Measurements from ENCODE around the gene LRCH1. TPM values are rescaled to one million over a fixed set of nuclear protein-coding genes. Genes with fewer than 3 reads are reported as not detected.

Gene LRCH1
- total RNA-seq, 1 donor from 2014 or later: 11.0 TPM

DNA sequence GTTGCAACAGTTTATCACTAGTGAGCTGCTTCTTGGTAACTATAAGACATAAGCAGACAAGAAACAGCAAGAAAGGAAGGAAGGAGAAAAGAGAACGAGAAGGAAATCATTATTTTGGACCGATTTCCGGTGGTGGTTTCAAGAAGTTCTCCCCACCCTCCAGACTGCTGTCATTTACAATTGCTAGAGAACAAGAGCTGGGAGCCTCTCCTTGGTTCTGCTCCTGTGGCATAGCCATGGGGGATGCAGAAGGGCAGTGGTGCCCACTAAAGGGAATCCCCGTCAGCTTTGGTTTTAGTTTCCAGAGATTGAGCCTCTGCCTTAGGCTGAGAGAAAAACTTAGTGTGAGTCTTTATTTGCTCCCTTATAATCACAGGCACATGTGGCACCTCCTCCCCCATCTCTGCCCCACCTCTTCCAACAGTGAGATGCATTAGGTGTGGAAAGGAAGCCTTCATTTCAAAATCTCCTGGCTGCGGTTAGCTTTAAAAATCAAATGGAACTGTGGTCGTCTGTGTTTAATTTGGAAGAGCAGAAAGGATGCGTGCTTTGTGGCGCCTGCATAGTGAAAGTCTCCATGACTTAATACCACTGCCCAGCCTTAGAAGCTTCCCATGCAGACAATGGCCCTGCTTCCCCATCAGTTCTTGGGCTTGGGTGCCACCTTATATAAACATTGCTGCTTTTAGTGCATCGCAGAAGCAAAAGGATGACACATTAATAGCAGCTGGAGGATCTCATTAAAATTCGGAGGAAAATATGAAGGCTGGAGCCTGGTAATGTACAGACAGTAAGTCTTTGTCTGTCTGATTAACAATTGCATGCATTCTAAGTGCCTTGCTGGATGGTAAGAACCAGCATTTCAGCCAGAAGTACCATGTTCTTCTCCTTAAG lies 25.0 kb downstream of the LRCH1 start:
- DNase-seq (no peak), ATAC-seq (ENCODE audit: poor library complexity) (no peak)
- intact Hi-C loops (cut with DNase I): no loop called here

DNA sequence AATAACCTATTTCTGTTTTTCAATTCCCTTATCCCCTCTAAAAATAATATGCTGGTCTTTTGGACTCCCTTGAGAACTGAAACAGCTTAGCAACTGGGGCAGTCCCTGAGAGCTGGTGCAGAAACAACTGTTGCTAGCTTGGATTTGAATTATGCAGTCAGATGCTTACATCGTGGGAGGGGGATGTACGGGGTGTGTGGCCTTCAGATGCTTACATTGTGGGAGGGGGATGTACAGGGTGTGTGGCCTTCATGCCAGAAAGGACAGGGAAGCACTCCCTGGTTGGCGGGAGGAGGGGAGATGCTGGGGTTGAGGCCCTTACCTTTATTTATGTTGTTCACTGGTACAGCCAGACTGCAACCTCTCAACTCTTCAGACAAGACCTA lies 25.6 kb downstream of the LRCH1 start:
- no peak for DNase-seq
- ATAC-seq (ENCODE audit: poor library complexity): no peak
- intact Hi-C loops (cut with DNase I): no loop called here

DNA sequence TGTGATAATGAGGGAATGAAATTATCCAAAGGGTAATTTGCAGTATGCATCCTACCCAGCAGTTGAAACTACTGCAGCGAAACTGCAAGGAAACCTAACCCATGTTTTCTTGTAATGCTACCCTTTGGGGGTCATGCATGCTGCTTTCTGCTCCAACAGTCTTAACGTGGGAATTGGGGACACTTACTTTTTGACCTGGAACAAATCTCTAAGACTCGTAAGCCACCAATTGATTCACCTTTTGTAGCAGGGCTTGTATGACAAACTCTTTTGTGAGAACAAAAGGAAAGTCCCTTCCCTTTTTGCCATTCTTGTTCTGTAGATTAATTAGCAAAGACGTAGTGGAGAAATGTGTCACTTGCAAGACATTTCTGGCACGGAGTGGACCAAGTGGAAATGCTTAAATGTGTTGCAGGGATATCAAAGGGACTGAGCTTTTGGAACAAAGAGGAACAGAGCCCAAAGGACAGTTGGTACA lies 27.4 kb downstream of the LRCH1 start:
- ATAC-seq (ENCODE audit: poor library complexity) (no peak), DNase-seq (no peak)
- intact Hi-C loops (cut with DNase I): no loop called here

DNA sequence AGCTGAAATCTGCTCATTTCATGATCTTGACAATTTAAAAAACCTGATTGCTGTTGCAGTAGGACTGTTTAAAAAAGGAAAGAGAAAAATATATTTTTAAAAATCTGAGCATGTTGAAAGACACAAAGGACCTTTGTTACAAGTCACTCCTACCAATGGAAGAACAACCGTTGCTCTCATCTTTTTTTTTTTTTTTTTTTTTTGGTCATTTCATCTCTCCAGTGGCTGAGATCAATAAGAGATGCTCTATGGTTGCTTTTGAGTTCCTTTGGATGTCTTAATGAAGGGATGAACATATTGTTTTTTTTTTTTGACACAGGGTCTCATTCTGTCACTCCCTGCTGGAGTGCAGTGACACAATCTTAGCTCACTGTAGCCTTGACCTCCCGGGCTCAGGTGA lies 29.2 kb downstream of the LRCH1 start:
- intact Hi-C loops (cut with DNase I): no loop called here
- ATAC-seq (ENCODE audit: poor library complexity) (no peak), DNase-seq (no peak)

DNA sequence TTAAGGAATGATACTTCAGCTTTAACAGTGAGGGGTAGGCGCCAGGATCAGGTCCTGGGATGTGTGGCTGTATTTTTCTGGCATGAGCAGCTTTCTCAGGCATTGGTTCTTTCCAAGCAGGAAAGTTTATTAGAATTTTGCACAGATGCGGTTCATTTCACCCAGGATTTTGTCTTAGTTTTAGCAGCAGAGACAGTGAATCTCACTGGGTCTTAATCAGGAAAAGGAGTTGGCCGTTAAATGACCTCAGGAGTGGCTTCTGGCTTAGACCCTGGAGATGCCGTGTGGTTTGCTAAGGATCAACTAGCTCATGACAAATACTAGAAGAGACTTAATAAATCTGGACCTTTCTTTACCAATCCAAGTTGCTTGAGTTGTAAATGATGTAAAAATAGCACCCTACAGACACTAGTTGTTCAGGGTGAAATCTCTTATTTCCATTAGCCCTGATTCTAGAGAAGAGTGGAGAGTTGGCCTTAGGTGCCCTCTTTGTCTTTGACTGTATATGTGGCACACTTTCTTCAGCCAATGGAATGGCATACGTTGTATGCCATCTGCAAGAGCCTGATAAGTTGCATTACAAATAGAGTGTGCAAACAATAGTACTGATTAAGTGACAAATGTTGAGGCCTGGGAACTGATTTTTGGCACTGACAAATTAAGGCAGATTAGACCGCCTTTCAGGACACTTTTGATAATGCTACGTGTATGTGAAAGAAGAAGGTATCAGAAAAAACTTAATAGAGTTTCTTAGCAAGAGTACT lies 34.0 kb downstream of the LRCH1 start:
- intact Hi-C loops (cut with DNase I): no loop called here
- no peak for ATAC-seq (ENCODE audit: poor library complexity)

DNA sequence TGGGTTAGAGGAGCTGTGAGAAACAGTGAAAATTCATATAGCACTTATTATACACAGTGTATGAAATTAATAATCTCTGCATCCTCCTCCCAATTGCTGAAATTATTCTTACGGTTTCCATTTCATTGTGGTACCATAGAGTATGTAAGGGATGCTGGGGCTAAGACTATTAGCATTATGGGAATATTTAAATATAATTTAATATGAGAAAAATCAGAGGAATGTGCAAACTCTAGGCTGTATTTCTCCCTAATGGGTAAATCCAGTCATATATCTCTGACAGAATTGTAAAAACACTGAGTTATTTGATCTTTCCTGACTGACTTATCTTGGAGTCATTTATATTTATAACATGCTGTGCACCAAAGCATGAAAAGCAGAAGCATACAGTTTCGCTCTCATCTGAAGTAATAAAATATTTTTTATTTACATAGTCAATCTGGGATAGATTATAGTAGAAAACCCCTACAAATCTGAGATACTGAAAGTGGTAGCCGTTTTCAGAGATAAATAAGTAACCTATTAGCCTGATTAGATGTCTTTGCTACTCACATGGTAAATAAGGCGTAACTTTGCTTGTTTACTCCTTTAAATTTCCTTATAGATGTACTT lies 34.9 kb downstream of the LRCH1 start:
- intact Hi-C loops (cut with DNase I): no loop called here
- ATAC-seq (ENCODE audit: poor library complexity) (no peak), DNase-seq (no peak)

More for the DNA sequence above, 34.0 kb downstream of the LRCH1 start:
- no peak for DNase-seq

DNA sequence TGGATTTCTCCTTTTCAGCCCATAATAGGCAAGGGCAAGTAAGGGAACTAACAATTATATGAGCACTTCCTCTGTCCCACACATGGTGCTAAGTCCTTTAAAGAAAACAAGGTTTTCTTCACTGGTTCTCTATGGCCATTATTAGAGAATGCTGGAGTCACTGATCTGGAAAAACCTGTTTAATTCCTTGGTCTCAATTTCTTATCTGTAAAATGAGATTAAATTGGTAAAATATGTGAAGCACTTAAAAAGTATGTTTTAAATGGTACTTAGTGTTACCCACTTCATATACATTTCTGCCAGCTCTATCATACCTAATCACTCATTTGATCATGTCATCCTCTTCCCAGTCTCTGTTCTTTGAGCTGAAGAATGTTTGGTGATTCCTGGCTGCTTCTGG lies 39.4 kb downstream of the LRCH1 start:
- DNase-seq (no peak), ATAC-seq (ENCODE audit: poor library complexity) (no peak)
- intact Hi-C loops (cut with DNase I): no loop called here

DNA sequence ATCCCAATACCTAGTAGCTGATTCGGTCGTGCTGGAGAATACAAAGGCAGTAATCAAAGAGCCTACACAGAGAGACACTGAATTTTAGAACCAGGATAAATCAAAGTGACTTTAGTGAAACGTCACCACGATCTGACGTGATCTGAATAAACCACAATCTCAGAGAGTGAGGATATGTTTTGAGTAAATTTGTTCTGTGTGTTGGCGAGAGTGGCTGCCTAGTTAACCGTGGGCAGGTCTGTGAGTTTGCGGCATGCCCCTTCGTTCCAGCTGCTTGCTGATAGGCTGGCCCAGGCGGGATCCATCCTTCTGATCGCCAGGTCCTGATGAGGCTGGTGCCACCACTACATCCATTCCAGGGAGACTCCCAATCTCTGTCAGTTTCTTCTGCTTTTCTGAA lies 40.4 kb downstream of the LRCH1 start:
- DNase-seq (no peak), ATAC-seq (ENCODE audit: poor library complexity) (no peak)
- intact Hi-C loops (cut with DNase I): no loop called here

DNA sequence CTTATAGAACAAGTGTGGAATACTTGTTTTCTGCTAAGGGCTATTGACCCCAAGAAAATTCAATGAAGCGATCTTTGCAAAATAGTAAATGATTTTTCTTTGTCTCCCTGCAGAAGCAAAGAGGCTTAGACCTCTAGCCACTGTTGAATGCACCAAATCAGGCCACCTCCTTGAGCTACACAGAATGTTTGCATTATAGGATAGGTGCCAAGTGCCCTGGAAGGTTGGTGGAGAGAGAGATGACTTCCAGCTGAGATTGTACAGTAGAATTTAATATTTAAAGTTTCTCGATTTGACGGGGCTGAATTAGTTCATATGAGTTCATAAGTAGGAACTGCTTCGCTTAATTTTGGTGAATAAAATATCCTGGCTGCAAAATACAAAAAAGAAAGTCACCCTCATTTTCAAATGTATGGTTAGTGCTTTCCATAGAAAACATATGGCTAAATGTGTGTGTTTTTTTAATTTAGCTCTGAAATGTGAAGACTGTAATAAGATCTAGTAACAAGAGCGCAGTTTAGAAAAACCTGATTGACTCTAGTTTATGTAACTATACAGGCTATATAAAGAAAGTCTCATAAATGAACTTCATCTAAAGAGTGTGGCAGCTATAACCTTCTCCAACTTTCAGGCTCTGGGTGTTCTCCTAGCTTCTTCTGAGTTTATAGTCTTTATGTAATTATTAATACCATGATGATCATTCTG lies 41.6 kb downstream of the LRCH1 start:
- intact Hi-C loops (cut with DNase I): no loop called here
- DNase-seq (no peak), ATAC-seq (ENCODE audit: poor library complexity) (no peak)

DNA sequence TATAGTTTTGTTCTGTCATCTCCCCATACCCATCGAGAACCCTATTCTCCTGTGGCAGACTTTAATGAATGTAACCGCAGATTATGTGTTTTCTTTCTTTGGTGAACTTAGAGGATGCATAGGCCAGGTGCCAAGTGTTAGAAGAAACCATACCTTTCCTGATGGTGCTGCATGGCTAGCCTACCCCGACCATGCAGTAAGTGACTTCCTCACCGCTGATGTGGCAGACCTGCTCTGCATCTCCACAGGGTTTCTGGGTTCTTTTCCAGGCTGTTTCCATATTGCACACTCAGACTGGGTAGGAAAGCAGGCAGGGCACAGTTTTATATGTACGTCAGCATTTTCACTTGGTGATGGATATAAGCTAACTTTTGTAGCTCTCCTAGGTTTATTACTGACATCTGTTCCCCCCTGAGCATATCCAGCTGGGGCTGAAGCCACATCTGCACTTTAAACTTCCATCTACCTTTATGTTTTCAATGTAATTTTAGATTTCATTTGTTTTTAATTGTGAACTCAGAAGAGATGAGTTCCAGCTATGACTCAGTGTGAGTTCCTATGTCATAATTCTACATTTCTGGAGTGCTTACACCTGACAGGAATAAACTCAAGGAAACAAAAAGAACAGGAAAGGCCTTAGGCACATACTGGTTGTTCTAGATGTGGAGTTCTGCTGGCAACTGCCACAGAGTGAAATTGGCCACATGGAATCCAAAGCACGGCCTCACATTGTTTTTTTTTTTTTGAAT lies 42.3 kb downstream of the LRCH1 start:
- peak; percentile 52 for ATAC-seq (ENCODE audit: poor library complexity)
- intact Hi-C loops (cut with DNase I): no loop called here
- no peak for DNase-seq

DNA sequence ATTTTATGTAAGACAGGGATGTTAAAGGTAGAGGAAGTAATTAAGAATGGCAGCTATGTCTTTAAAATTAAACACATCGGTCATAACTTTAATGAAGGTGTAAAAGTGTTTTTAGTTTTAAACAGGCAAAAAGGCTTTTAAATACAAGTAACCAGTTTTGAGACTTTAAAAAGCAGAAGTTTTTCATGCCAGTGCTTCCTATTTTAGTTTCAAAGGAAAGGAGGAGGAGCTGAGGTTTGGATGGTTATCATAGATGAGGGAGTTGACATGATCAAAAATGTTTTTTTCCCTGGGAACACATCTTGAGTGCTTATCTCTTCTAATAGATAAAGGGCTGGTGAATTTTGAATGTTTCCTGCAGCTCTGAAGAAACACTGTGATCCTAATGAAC lies 42.9 kb downstream of the LRCH1 start:
- ATAC-seq (ENCODE audit: poor library complexity): no peak
- intact Hi-C loops (cut with DNase I): no loop called here
- DNase-seq: no peak

DNA sequence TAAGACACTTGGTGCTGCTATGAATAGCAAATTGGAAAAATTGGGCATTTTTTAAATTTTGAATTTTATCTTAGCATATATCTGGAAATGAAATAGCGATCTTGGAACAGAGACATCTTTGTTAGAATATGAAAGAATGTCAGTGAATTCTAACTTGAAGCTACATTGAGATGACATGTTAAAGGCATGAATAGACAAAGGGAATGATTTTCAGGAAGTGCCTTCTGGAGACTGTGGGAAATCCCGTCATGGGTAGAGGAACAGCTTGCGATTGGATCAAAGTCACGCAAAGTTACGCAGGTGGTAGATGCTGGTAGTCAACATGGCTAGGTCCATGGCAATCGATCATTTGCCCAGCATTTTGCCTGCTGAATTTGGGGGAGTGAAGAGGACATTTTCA lies 43.5 kb downstream of the LRCH1 start:
- intact Hi-C loops (cut with DNase I): no loop called here
- ATAC-seq (ENCODE audit: poor library complexity): no peak
- no peak for DNase-seq

DNA sequence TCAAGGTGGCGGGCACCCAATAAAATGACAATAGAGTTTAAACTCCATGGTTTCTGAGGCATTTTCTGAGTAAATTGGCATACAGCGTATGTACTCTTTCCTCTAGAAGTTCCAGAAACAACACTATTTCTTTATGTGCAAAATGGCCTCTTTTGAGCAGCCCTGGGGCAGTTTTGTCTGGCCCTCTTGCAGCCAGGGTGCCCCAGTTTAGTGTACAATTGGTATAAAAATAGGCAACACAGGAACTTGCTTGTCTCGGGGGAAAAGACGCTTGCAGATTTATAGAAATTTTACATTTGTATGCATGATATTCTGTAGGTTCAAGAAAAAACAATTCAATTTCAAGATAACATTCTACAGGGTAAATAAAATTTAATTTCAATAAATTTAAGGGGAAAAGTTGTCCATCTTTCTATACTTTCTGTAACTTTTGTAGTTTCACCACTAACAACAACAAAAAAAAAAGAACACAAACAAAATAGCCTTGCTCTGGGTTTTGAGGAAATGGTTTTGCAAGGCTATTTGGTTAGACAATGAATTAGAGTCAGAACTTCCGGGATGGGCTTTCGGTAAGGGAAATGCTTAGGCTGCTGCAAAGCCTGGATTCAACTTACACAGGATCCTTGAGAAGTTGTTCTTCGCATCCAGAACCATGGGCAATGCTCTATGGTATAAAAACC lies 45.3 kb downstream of the LRCH1 start:
- no peak for ATAC-seq (ENCODE audit: poor library complexity)
- intact Hi-C loops (cut with DNase I): no loop called here
- DNase-seq: no peak

DNA sequence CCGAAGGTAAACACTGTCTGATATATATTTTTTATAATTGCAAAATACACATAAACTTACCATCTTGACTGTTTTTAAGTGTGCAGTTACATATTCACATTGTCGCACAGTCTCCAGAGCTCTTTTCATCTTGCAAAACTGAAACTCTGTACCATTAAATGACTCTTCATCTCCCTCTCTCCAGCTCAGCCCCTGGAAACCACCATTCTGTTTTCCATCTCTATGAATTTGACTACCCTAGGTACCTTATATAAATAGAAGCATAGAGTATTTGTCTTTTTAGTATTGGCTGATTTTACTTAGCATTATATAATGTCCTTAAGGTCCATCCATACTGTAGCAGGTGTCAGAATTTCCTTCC lies 45.8 kb downstream of the LRCH1 start:
- intact Hi-C loops (cut with DNase I): no loop called here
- ATAC-seq (ENCODE audit: poor library complexity) (no peak), DNase-seq (no peak)

DNA sequence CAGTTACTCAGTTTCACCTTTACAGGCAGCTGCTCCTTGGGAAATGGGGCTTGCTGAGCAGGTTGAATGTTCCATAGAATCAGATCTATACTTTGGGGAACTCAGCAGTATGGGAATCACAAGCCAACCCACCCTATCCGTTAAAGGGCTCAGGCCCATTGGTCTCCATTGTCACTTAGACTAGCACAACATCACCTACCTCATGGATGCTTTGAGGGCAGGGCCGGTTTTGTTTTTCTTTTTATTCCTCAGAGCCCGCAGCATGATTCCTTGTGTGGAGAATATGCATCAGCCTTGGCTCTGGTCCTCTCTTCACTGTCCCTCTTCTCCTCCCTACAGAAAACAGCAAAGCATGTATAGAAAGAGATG lies 48.0 kb downstream of the LRCH1 start:
- intact Hi-C loops (cut with DNase I): no loop called here
- ATAC-seq (ENCODE audit: poor library complexity) (no peak), DNase-seq (no peak)

DNA sequence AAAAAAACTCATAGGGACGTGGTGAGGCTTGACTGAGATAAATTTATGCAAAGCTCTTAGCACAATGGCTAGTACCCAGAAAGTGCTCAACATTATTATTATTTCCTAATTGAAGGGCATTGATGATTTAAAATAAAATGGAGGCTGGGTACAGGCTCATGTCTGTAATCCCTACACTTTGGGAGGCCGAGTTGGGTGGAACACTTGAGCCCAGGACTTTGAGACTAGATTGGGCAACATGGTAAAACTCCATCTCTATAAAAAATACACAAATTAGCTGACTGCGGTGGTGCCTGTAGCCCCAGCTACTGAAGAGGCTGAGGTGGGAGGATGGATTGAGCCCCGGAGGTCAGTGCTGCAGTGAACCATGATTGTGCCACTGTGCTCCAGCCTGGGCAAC lies 49.6 kb downstream of the LRCH1 start:
- ATAC-seq (ENCODE audit: poor library complexity) (no peak), DNase-seq (no peak)
- intact Hi-C loops (cut with DNase I): no loop called here

DNA sequence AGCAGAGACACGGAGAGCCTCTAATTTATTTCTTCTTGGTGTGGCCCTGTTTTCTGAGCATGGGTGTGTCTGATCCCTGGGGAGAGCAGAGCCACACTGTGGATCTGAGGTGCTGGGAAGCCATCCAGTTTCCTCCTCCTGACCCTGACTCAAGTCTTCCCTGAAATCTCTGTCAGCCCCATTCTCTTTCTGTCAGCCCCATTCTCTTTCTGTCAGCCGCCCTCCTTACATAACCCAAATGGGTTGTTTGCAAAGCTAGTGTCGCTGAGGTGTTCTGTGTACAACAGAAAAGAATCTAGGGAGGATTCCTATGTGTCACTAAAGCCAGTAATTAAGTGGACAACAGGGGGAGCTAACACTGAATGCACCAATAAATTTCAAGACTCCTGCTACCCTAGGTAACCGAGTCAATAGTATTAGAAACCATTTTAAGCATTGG lies 50.2 kb downstream of the LRCH1 start:
- intact Hi-C loops (cut with DNase I): no loop called here
- DNase-seq: no peak
- no peak for ATAC-seq (ENCODE audit: poor library complexity)
